ENCODE data around the gene GBE1. TPM values are rescaled to one million over a fixed set of nuclear protein-coding genes. Genes with fewer than 3 reads are reported as not detected.

The GBE1 gene
- polyA plus RNA-seq, 1 of the 3 experiments (the other 2 are of a cell fraction): 14.2 TPM

DNA sequence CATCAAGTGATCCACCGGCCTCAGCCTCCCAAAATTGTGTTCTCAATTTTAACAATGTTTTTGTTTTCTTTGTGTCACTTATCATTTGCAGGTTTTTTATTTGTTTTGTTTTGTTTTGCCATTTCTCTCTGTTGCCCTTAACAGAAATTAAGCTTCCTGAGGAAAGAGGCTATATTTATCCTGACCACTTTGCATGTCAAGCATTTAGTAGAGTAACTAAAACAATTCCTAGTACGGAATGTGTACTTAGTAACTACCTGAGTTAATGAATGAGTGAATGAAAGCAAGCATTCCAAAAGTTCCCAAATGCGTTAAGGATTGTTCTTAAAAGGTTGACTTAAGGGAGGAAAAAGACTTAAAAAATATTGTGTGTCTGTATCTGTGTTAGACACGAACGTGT, 193.1 kb downstream of the GBE1 start:
- Histone ChIP-seq H3K4me2 (no peak overlapping the region), H3K9me3 (no peaks in the 10 kb centered on the region), H3K9me2 (no peaks in the 10 kb centered on the region), H3K36me3 (replicated peaks in 1 of 2; ENCODE audit: control insufficient read depth in 1 of 2, insufficient read depth in 2 of 2, low read length in 1 of 2) (peaks cover 2% of the 10 kb centered on the region in 2 experiments), H4K20me1 (ENCODE audit: insufficient read depth) (no peaks in the 10 kb centered on the region), H3K4me1 (ENCODE audit: control insufficient read depth in 1 of 2, insufficient read depth in 2 of 2, low read depth in 1 of 2, low read length in 1 of 2) (no peaks in the 10 kb centered on the region), H3F3A (replicated peaks; ENCODE audit: insufficient read depth) (no peaks in the 10 kb centered on the region), H3K27ac (ENCODE audit: low read depth in 2 of 2, low read length in 1 of 2) (no peak overlapping the region), H3K27me3 (ENCODE audit: insufficient read depth) (no peaks in the 10 kb centered on the region), H3K79me2 (ENCODE audit: insufficient read depth) (no peaks in the 10 kb centered on the region), H3K9ac (no peak overlapping the region), H3K4me3 (ENCODE audit: low read depth in 2 of 2, low read length in 1 of 2) (no peak overlapping the region), H2AFZ (ENCODE audit: low read depth) (no peak overlapping the region)
- TF ChIP-seq POLR2AphosphoS5 (IDR thresholded peaks at IDR 0.05; ENCODE audit: low read depth, low read length): no peak
- TF ChIP-seq, protein P1, sequence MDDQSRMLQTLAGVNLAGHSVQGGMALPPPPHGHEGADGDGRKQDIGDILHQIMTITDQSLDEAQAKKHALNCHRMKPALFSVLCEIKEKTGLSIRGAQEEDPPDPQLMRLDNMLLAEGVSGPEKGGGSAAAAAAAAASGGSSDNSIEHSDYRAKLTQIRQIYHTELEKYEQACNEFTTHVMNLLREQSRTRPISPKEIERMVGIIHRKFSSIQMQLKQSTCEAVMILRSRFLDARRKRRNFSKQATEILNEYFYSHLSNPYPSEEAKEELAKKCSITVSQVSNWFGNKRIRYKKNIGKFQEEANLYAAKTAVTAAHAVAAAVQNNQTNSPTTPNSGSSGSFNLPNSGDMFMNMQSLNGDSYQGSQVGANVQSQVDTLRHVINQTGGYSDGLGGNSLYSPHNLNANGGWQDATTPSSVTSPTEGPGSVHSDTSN (IDR thresholded peaks at IDR 0.05): no peak
- no peak for TF ChIP-seq GABPA (IDR thresholded peaks at IDR 0.05; ENCODE audit: low read depth)
- no peak for TF ChIP-seq TAF1 (IDR thresholded peaks at IDR 0.05; ENCODE audit: borderline replicate concordance, low read depth, low read length)
- TF ChIP-seq NFIC (IDR thresholded peaks at IDR 0.05; ENCODE audit: borderline replicate concordance): no peak
- DNase-seq: no peak
- WGBS (ENCODE audit: low lambda C conversion rate): 81% methylated on average over 5 of the region's 5 CpGs
- ChIA-PET POLR2A (no interaction called here), CTCF (interaction anchor here (0.6 kb wide), 1 partner anchor 14 kb away, joined by 3 read pairs; no protein-coding TSS in a partner anchor)

DNA sequence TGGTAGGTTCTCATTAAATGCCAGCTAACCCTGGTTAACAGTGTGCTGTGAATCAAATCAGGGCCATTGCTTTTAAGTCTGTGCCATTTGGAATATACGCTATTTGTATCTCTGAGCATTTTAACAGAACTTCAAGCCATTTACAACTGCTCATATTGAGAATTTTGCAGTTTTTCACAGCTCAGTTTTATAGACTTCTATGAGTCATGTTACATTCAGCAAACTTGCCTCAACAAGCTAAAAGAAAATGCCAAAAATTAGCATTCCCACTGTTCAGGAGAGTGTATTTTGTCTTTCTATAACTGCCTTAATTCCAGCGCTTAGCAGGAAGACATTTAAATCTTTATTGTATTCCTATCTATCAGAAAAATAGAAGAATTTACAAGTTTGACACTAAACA, 196.4 kb downstream of the GBE1 start:
- H3K9me3 ChIP-seq: no peaks in the 10 kb centered on the region
- no peaks in the 10 kb centered on the region for H3K4me1 ChIP-seq (ENCODE audit: control insufficient read depth in 1 of 2, insufficient read depth in 2 of 2, low read depth in 1 of 2, low read length in 1 of 2)
- H3K4me2 ChIP-seq: no peak overlapping the region
- peaks cover 2 to 10% of the 10 kb centered on the region in 2 experiments for H3K36me3 ChIP-seq (replicated peaks in 1 of 2; ENCODE audit: control insufficient read depth in 1 of 2, insufficient read depth in 2 of 2, low read length in 1 of 2)
- no peaks in the 10 kb centered on the region for H3F3A ChIP-seq (replicated peaks; ENCODE audit: insufficient read depth)
- H3K9ac ChIP-seq: no peak overlapping the region
- H3K79me2 ChIP-seq (ENCODE audit: insufficient read depth): no peaks in the 10 kb centered on the region
- 98% methylated on average over 2 of the region's 2 CpGs for WGBS (ENCODE audit: low lambda C conversion rate)
- H4K20me1 ChIP-seq (ENCODE audit: insufficient read depth): no peaks in the 10 kb centered on the region
- H3K27ac ChIP-seq (ENCODE audit: low read depth in 2 of 2, low read length in 1 of 2): no peak overlapping the region
- H2AFZ ChIP-seq (ENCODE audit: low read depth): no peak overlapping the region
- POLR2A ChIA-PET: no interaction called here
- no peaks in the 10 kb centered on the region for H3K27me3 ChIP-seq (ENCODE audit: insufficient read depth)
- TF ChIP-seq FOXM1 (IDR thresholded peaks at IDR 0.05; ENCODE audit: low read depth) (no peak), EZH2phosphoT487 (IDR thresholded peaks at IDR 0.05; ENCODE audit: borderline replicate concordance, low read depth) (no peak), YY1 (IDR thresholded peaks at IDR 0.05; ENCODE audit: low read depth) (no peak), NFIC (IDR thresholded peaks at IDR 0.05; ENCODE audit: borderline replicate concordance) (no peak), ELF1 (IDR thresholded peaks at IDR 0.05) (no peak), MXI1 (IDR thresholded peaks at IDR 0.05; ENCODE audit: low read depth, low read length) (no peak), RFX5 (IDR thresholded peaks at IDR 0.05; ENCODE audit: low read length) (no peak), SMC3 (IDR thresholded peaks at IDR 0.05; ENCODE audit: low read depth, low read length) (no peak), FOXJ3 (CRISPR knock-in tag; IDR thresholded peaks at IDR 0.05) (no peak), GATA2 (CRISPR knock-in tag; IDR thresholded peaks at IDR 0.05) (no peak)
- TF ChIP-seq, protein P2, sequence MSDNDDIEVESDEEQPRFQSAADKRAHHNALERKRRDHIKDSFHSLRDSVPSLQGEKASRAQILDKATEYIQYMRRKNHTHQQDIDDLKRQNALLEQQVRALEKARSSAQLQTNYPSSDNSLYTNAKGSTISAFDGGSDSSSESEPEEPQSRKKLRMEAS (IDR thresholded peaks at IDR 0.05; ENCODE audit: low read depth): no peak
- TF ChIP-seq, protein P3, sequence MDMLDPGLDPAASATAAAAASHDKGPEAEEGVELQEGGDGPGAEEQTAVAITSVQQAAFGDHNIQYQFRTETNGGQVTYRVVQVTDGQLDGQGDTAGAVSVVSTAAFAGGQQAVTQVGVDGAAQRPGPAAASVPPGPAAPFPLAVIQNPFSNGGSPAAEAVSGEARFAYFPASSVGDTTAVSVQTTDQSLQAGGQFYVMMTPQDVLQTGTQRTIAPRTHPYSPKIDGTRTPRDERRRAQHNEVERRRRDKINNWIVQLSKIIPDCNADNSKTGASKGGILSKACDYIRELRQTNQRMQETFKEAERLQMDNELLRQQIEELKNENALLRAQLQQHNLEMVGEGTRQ (IDR thresholded peaks at IDR 0.05; ENCODE audit: borderline replicate concordance, low read depth, low read length): no peak
- TF ChIP-seq, protein P4, sequence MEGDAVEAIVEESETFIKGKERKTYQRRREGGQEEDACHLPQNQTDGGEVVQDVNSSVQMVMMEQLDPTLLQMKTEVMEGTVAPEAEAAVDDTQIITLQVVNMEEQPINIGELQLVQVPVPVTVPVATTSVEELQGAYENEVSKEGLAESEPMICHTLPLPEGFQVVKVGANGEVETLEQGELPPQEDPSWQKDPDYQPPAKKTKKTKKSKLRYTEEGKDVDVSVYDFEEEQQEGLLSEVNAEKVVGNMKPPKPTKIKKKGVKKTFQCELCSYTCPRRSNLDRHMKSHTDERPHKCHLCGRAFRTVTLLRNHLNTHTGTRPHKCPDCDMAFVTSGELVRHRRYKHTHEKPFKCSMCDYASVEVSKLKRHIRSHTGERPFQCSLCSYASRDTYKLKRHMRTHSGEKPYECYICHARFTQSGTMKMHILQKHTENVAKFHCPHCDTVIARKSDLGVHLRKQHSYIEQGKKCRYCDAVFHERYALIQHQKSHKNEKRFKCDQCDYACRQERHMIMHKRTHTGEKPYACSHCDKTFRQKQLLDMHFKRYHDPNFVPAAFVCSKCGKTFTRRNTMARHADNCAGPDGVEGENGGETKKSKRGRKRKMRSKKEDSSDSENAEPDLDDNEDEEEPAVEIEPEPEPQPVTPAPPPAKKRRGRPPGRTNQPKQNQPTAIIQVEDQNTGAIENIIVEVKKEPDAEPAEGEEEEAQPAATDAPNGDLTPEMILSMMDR (IDR thresholded peaks at IDR 0.05): no peak
- TF ChIP-seq, protein P5, sequence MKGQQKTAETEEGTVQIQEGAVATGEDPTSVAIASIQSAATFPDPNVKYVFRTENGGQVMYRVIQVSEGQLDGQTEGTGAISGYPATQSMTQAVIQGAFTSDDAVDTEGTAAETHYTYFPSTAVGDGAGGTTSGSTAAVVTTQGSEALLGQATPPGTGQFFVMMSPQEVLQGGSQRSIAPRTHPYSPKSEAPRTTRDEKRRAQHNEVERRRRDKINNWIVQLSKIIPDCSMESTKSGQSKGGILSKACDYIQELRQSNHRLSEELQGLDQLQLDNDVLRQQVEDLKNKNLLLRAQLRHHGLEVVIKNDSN (IDR thresholded peaks at IDR 0.05; ENCODE audit: borderline replicate concordance, low read depth): no peak
- no peaks in the 10 kb centered on the region for H3K9me2 ChIP-seq
- H3K4me3 ChIP-seq (ENCODE audit: low read depth in 2 of 2, low read length in 1 of 2): no peak overlapping the region
- no peak for DNase-seq
- CTCF ChIA-PET: interaction anchor here (0.9 to 1.0 kb wide), 3 partner anchors 10 to 17 kb away, joined by 3 to 4 read pairs (median 3); no protein-coding TSS in a partner anchor
